HL-60 (cell line): ENCODE data around the gene USO1.

ENCODE experiments used
- DNase-seq, 2 experiments: peaks; one replicate each; pipeline ENCODE4 v3.0.0-alpha.2; 2010 to 2020; ENCODE audit warnings: low read depth in 1 of 2, low spot score in 1 of 2
- H3K27ac ChIP-seq: fragments of 250-450 bp; sonication (Bioruptor Pico); replicated peaks from 2 replicates; pipeline ENCODE4 v1.5.1; 2020; ENCODE audit warnings: mild to moderate bottlenecking, moderate library complexity
- H3K27me3 ChIP-seq: fragments of 250-450 bp; sonication (Bioruptor Pico); 2 replicates; pipeline ENCODE4 v1.5.1; 2021; ENCODE audit warnings: mild to moderate bottlenecking, moderate library complexity; ENCODE audit not compliant: insufficient read depth, poor library complexity, severe bottlenecking
- H3K4me3 ChIP-seq: replicated peaks from 2 replicates; pipeline ENCODE4 v1.5.1; 2011; ENCODE audit warnings: mild to moderate bottlenecking, control low read depth, low read length; ENCODE audit not compliant: insufficient read depth
- CTCF ChIP-seq: IDR thresholded peaks from one replicate; pipeline ENCODE4 v1.5.1; 2011; ENCODE audit warnings: low read length, control low read depth, inconsistent platforms; ENCODE audit not compliant: insufficient read depth
- GABPA ChIP-seq: IDR thresholded peaks from 2 replicates; pipeline ENCODE4 v1.6.1; 2012; ENCODE audit warnings: low read depth
- POLR2AphosphoS5 ChIP-seq: IDR thresholded peaks from 2 replicates; pipeline ENCODE4 v1.6.1; 2012; ENCODE audit warnings: low read depth
- REST ChIP-seq: IDR thresholded peaks from 2 replicates; pipeline ENCODE4 v1.6.1; 2012; ENCODE audit warnings: low read depth; ENCODE audit not compliant: insufficient replicate concordance
- SPI1 ChIP-seq: IDR thresholded peaks from 2 replicates; pipeline ENCODE4 v1.6.1; 2012; ENCODE audit warnings: low read depth, mild to moderate bottlenecking, borderline replicate concordance

Gene USO1

GRCh38 chr4:75745721-75746199 lies 21.4 kb downstream of the USO1 start:
- Histone ChIP-seq H3K27me3 (no peaks in the 10 kb centered on the region), H3K27ac (no peak overlapping the region), H3K4me3 (no peak overlapping the region)
- TF ChIP-seq REST (no peak), SPI1 (no peak), CTCF (no peak), GABPA (no peak), POLR2AphosphoS5 (no peak)
- no peak for DNase-seq

- Histone ChIP-seq H3K27me3 (no peaks in the 10 kb centered on the region), H3K4me3 (no peak overlapping the region), H3K27ac (no peak overlapping the region)
- DNase-seq: no peak
- TF ChIP-seq POLR2AphosphoS5: no peak
- no peak for TF ChIP-seq REST
- no peak for TF ChIP-seq CTCF
- no peak for TF ChIP-seq GABPA
Observed at GRCh38 chr4:75752637-75753036, 28.3 kb downstream of the USO1 start.

- TF ChIP-seq POLR2AphosphoS5 (no peak), GABPA (no peak), SPI1 (no peak), REST (no peak), CTCF (no peak)
- Histone ChIP-seq H3K27ac (no peak overlapping the region), H3K4me3 (no peak overlapping the region), H3K27me3 (no peaks in the 10 kb centered on the region)
- DNase-seq: no peak
Observed at GRCh38 chr4:75769036-75769435, 44.7 kb downstream of the USO1 start.
